Duodenal mucosa (tissue), 2 donors: Measurements from ENCODE around the gene HCFC1.

Experiments used
- H3K27ac ChIP-seq: one replicate; pipeline ENCODE4 v1.7.0; 2013; ENCODE audit warnings: low read depth, low read length
- H3K27me3 ChIP-seq, 2 donors: one replicate each; pipeline ENCODE4 v1.7.0; 2013; ENCODE audit warnings: low read length in 2 of 2, control low read depth in 1 of 2; ENCODE audit not compliant: insufficient read depth in 2 of 2, control insufficient read depth in 1 of 2
- H3K36me3 ChIP-seq, 2 donors: one replicate each; pipeline ENCODE4 v1.7.0; 2013; ENCODE audit warnings: low read length in 2 of 2, control low read depth in 1 of 2; ENCODE audit not compliant: insufficient read depth in 2 of 2, control insufficient read depth in 1 of 2
- H3K4me1 ChIP-seq, 2 donors: one replicate each; pipeline ENCODE4 v1.7.0; 2013; ENCODE audit warnings: low read length in 2 of 2, control low read depth in 1 of 2; ENCODE audit not compliant: insufficient read depth in 2 of 2, control insufficient read depth in 1 of 2
- H3K4me3 ChIP-seq, 2 donors: one replicate each; pipeline ENCODE4 v1.7.0; 2013; ENCODE audit warnings: low read length in 2 of 2, low read depth in 1 of 2
- H3K9ac ChIP-seq, 2 donors: one replicate each; pipeline ENCODE4 v1.7.0; 2013; ENCODE audit warnings: low read length in 2 of 2, low read depth in 1 of 2
- H3K9me3 ChIP-seq, 2 donors: one replicate each; pipeline ENCODE4 v1.7.0; 2013; ENCODE audit warnings: low read length in 2 of 2, control low read depth in 1 of 2; ENCODE audit not compliant: control insufficient read depth in 1 of 2

The HCFC1 gene

DNA sequence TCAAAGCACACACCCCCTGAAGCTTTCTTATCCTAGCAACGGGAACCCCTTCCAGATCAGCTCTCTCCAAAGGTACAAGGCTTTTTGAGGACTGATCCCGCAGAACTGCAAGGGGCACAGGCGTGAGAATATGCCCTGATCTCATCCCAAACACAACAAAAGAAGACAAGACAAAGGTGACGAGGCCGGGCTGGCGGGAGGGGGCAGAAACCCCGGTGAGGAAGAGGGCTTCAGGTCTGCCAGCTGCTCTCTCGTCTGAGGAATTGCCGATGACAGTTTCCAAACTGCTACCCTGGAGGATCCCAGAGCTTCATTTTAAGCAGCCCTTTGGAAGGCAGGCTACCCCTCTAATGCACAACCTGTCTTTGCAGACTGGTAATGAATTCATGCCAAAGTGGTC lies 3.4 kb downstream of the HCFC1 start:
- H3K9me3 ChIP-seq, result no peaks in the 10 kb centered on the region
- no peak overlapping the region for H3K27ac ChIP-seq
- no peaks in the 10 kb centered on the region for H3K27me3 ChIP-seq
- H3K36me3 ChIP-seq, result peaks cover 4 to 5% of the 10 kb centered on the region in 2 donors
- H3K9ac ChIP-seq, result peak overlapping the region; percentile 56 to 66
- peaks cover 24 to 35% of the 10 kb centered on the region in 2 donors for H3K4me1 ChIP-seq
- H3K4me3 ChIP-seq, result peak overlapping the region; percentile 45 to 86

DNA sequence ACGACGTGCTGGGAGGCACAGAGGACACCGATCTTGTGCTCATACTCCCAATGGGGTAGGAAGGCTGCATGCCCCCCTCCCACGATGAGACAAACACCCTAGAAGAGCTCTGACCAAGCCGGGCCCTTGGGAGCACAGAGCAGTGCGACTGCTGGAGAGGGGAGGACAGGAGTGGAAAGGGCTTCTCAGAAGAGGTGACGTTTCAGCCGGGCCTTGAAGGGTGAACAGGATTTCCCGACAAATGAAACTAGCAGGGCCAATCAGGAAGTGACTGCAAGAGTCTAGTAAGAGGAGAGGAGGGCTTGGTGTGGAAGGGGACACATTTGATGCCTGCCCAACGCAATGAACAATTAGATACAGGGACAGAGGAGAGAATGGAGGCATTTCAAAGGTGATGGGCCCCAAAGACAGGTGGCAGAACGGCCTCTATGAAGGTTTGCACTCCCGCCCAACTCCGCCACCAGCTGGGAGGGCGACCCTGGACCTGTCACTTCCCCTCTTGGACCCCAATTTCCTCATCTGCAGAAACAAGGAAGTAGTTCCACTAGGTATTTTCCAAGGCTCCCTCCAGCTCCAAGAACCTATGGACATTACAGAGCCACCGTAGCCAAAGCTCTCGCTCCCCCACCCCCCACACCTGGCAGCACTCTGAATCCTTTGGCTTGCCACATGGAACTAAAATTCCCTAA lies 3.9 kb downstream of the HCFC1 start:
- Histone ChIP-seq H3K4me1 (peaks cover 24 to 34% of the 10 kb centered on the region in 2 donors), H3K9ac (peak overlapping the region in 1 of 2 donors; percentile 56), H3K9me3 (no peaks in the 10 kb centered on the region), H3K27me3 (no peaks in the 10 kb centered on the region), H3K27ac (peak overlapping the region; percentile 25), H3K36me3 (peaks cover 9 to 11% of the 10 kb centered on the region in 2 donors), H3K4me3 (peak overlapping the region; percentile 45 to 86)

DNA sequence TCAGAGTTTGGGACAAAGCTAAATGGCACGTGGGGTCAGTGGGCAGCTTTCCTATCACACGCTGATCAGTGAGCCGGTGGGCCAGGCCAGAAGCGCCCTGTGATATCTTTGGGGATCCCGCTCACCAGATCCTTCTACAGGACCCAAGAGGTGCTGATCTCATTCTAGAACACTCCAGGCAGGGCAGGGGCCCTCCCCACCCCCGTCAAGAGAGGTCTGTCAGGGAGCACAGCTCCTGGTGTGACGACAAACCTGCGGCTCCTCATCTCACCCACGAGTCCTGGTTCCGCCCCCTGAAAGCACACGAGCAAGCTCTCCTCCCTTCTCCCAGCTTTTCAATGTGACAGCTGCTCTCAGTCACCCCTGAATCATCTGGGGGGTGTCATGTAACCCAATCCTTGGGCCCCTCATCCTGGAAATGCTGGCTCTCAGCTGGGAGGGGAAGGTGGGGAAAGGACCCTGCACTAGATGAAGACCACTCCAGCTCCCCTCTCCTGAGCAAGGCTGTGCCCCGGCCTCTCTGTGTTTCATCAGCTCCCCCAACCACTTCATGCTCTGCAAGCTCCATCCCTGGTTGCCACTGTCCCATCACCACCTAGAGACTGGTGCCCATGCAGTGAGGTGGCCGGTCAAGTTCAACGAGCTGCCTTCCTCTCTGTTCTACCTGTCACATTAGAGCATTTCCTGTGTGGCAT lies 4.6 kb downstream of the HCFC1 start:
- H3K4me3 ChIP-seq, result peak overlapping the region; percentile 21 to 45
- peaks cover 16 to 18% of the 10 kb centered on the region in 2 donors for H3K36me3 ChIP-seq
- H3K27ac ChIP-seq, result peak overlapping the region; percentile 25
- no peaks in the 10 kb centered on the region for H3K27me3 ChIP-seq
- H3K4me1 ChIP-seq, result peaks cover 24 to 34% of the 10 kb centered on the region in 2 donors
- H3K9ac ChIP-seq, result peak overlapping the region; percentile 10 to 32
- H3K9me3 ChIP-seq, result no peaks in the 10 kb centered on the region

DNA sequence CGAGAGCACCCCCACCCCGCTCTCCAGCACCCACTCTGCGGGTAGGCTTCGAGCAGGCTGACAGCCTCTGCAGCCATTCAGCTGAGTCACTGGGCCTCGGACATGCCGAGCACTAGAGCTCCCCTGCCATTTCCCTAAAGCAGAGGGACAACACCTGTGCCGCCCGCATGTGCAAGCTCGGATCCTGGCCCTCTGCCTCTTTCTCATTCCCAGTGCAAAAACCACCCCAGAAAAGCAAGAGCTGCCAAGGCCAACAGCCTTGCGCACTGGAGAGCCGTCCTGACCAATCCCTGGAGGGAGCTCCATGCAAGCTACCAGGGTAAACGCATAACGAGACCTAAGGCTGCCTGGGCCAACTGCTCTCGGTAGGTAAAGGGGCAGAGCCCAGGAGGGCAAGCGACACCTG lies 5.3 kb downstream of the HCFC1 start:
- Histone ChIP-seq H3K36me3 (peaks cover 23 to 25% of the 10 kb centered on the region in 2 donors), H3K27ac (no peak overlapping the region)

DNA sequence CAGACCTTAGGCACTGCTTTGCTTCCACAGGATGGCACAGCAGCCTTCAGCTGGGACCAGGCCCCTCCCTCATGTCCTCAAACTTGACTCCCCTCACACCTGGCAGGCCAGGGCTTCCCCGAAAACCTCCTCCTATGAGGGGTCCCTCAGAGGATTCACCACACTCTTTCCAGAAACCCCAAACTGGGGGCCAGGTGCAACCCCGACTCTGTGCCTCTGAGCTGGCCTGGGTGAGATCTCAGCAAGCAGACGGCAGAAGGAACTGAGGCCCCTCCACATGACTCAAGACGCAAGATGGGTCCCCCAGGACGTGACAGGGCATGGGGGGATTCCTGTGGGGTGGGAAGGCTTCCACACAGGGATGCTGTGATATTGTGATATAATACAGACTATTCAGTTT lies 6.2 kb downstream of the HCFC1 start:
- H3K9ac ChIP-seq, result no peak overlapping the region
- no peaks in the 10 kb centered on the region for H3K9me3 ChIP-seq
- peaks cover 28 to 33% of the 10 kb centered on the region in 2 donors for H3K36me3 ChIP-seq
- no peak overlapping the region for H3K27ac ChIP-seq
- H3K4me3 ChIP-seq, result no peak overlapping the region
- H3K27me3 ChIP-seq, result no peaks in the 10 kb centered on the region
- peaks cover 24 to 34% of the 10 kb centered on the region in 2 donors for H3K4me1 ChIP-seq

More for the DNA sequence above, 5.3 kb downstream of the HCFC1 start:
- Histone ChIP-seq H3K9ac (no peak overlapping the region), H3K4me1 (peaks cover 24 to 34% of the 10 kb centered on the region in 2 donors), H3K27me3 (no peaks in the 10 kb centered on the region), H3K9me3 (no peaks in the 10 kb centered on the region), H3K4me3 (no peak overlapping the region)

DNA sequence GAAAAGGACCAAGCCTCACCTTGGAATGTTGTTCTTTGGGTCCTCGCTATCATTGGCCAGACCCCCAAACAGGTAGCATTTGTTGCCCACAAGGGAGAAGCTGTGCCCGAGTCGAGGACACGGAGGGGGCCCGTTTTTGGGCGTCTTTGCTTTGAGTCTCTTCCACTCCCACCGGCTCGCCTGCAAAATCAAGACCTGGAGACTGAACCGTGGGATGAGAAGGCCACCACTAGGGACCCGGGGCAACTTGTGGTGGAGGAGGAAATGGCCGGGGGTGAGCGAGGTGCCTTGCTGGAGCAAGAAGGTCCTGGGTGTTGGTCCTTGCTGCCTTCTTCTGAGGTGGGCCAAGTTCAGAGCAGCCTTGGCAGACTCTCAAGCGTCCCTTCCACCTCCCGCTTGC lies 7.5 kb downstream of the HCFC1 start:
- no peaks in the 10 kb centered on the region for H3K9me3 ChIP-seq
- H3K27ac ChIP-seq, result no peak overlapping the region
- no peak overlapping the region for H3K4me3 ChIP-seq
- H3K36me3 ChIP-seq, result peaks cover 32 to 46% of the 10 kb centered on the region in 2 donors
- H3K9ac ChIP-seq, result no peak overlapping the region
- H3K4me1 ChIP-seq, result peaks cover 24 to 28% of the 10 kb centered on the region in 2 donors
- no peaks in the 10 kb centered on the region for H3K27me3 ChIP-seq

DNA sequence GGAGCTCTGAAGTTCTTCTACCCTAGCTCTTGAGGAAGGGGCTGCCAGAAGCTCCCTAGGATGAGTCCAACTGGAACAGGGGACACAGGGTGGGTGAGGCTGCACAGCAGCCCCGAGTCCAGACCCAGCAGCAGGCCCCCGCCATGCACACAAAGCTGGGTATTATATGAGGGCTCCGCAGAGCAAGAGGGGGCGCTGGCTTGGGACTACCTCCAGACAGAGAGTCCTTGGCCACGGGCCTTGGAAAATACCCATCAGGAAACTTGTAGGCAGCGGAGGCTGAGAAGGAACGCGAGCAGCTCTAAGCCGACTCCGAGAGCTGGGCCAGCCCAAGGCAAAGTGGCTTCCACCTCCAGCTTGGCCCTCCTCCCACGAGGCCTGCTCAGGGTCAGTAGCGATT lies 8.1 kb downstream of the HCFC1 start:
- no peak overlapping the region for H3K9ac ChIP-seq
- no peaks in the 10 kb centered on the region for H3K27me3 ChIP-seq
- H3K36me3 ChIP-seq, result peaks cover 34 to 52% of the 10 kb centered on the region in 2 donors

DNA sequence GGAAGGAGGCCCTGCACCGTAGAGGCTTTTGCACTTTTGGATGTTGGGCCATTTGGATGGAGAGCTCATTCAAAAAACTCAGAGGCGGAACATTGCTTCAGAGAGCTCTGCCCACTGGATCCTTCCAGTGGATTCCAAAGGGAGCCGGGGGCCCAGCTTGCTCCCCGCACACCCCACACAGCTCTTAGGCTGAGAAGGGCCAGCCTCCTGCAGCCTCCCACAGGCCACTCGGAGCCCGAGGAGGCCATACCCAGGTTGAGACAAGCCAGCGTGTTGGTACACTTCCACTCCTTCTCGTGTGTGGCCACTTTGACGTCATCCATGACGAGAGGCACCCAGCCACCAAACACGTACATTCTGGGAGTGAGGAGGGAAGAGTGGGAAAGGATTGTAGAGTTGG lies 10.3 kb downstream of the HCFC1 start:
- Histone ChIP-seq H3K9me3 (no peaks in the 10 kb centered on the region), H3K27me3 (no peaks in the 10 kb centered on the region), H3K4me3 (no peak overlapping the region), H3K36me3 (peaks cover 40 to 75% of the 10 kb centered on the region in 2 donors), H3K9ac (no peak overlapping the region), H3K4me1 (peaks cover 2 to 3% of the 10 kb centered on the region in 2 donors), H3K27ac (no peak overlapping the region)

More for the DNA sequence above, 8.1 kb downstream of the HCFC1 start:
- no peaks in the 10 kb centered on the region for H3K9me3 ChIP-seq
- H3K4me3 ChIP-seq, result no peak overlapping the region
- no peak overlapping the region for H3K27ac ChIP-seq
- H3K4me1 ChIP-seq, result peaks cover 23 to 24% of the 10 kb centered on the region in 2 donors

DNA sequence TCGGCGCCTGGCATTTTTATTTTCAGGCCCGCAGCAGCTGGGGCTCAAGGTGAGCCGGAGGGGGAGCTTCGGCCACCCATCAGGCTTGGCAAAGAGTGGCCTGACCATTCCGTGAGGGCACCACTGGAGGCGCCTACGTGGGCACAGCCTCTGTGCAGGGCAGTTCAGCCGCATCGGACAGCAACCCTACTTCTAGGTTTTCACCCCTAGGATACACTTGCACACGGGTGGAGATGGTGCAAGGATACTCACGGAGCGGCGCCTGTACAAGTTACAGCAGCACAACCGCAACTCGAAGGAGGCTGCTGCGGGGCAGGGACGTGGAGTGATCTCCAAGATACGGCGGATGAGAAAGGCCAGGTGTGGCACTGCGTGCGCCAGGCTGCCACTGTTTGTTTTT lies 10.8 kb downstream of the HCFC1 start:
- Histone ChIP-seq H3K36me3 (peaks cover 40 to 80% of the 10 kb centered on the region in 2 donors), H3K4me1 (no peaks in the 10 kb centered on the region), H3K9ac (no peak overlapping the region), H3K9me3 (no peaks in the 10 kb centered on the region), H3K27me3 (no peaks in the 10 kb centered on the region), H3K27ac (no peak overlapping the region), H3K4me3 (no peak overlapping the region)

DNA sequence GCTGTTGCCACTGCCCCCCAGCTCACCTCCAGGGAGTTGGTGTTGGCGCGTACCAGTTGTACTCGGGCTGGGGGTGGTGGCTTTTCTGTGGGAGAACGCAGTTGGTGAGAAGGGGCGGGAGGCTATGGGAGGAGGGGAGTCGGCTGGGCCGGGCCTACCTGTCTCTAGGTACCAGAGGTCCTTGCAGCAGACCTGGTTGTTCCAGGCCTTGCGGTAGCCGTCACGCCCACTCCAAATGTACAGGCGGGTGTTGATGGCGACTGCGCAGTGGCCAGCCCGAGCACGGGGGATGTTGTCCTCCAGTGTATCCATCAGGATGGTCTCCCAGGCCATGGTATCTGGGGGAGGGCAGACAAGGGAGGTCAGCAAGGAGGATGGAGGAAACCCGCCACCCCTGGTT lies 11.5 kb downstream of the HCFC1 start:
- H3K4me1 ChIP-seq, result no peaks in the 10 kb centered on the region

More for the DNA sequence above, 11.5 kb downstream of the HCFC1 start:
- Histone ChIP-seq H3K9me3 (no peaks in the 10 kb centered on the region), H3K36me3 (peaks cover 40 to 85% of the 10 kb centered on the region in 2 donors), H3K27ac (no peak overlapping the region), H3K9ac (no peak overlapping the region), H3K27me3 (no peaks in the 10 kb centered on the region), H3K4me3 (no peak overlapping the region)
